IPS-18c (cell line): ENCODE data around the gene PSMD14.
"Not testable (repeated sequence)": the region's sequence is repeated elsewhere in the genome, so short reads cannot be mapped to it uniquely, and the experiment has no call there.

ENCODE experiments used
- H3K4me3 ChIP-seq: 2 replicates; pipeline ENCODE4 v1.7.0; 2013; ENCODE audit warnings: low read depth, mild to moderate bottlenecking, low read length, moderate library complexity; ENCODE audit not compliant: insufficient read depth
- H3K9me3 ChIP-seq: one replicate; pipeline ENCODE4 v1.6.1; 2013; ENCODE audit warnings: mild to moderate bottlenecking, low read length, moderate library complexity; ENCODE audit not compliant: control insufficient read depth, insufficient read depth

Gene PSMD14

GRCh38 chr2:161308178-161308955, at the start of gene PSMD14:
PSMD14 (plus strand) TSS chr2:161308425; CDS start chr2:161318826, 10,401 bp downstream.
- no peaks in the 10 kb centered on the region for H3K9me3 ChIP-seq
- peak within 1 kb of the TSS; percentile 91 for H3K4me3 ChIP-seq

- no peak overlapping the region for H3K4me3 ChIP-seq
Observed at GRCh38 chr2:161265874-161266273, 42.4 kb upstream of the PSMD14 start.

DNA sequence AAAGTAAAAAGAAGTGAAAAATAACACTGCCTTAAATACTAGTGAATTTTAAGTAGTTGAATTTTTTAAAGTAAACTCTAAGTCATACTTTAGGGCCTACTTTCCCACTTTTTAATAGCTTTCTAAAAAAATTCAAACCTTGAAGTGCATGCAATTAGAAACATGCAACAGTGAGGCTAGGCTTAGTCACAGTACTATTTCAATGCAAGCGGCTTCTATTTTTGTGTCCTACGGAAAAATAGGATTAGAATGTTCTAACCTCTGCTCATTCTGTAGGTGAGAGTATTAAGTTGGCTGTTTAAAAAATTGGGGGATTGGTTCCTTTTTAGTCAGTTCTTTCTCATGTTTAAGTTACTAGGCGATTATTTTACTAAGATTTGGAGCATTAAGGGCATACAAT, 39.1 kb upstream of the PSMD14 start:
- no peak overlapping the region for H3K4me3 ChIP-seq
- H3K9me3 ChIP-seq, result no peaks in the 10 kb centered on the region

More at GRCh38 chr2:161265874-161266273, 42.4 kb upstream of the PSMD14 start:
- H3K9me3 ChIP-seq, result no peaks in the 10 kb centered on the region

DNA sequence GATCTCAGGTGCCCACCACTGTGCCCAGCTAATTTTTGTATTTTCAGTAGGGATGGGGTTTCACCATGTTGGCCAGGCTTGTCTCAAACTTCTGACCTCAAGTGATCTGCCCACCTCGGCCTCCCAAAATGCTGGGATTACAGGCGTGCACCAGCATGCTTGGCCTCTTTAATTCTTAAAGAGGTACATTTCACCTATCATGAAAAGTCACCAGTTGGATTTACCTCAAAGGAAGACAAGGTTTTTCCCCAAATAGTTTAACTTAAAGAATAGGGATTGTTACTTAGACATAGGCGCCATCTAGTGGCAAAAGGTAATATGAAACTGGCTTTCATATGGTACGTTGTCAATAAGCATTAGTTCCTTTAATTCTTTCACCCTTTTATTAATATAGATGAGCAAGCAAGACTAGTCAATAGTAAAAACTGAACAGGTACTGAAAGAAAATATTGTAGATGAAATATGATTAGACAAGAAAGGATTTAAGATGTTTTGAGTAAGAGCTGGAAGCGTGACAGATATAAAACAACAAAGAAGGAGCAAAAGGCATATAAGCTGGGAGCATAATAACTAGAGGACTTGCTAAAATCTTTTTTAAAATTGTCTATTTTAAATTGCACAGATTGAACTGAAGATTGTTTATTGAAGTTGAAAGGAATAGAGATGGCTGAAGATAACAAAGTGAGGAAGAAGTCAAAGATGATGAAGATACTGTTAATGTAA, 35.0 kb upstream of the PSMD14 start:
- no peaks in the 10 kb centered on the region for H3K9me3 ChIP-seq
- H3K4me3 ChIP-seq, result no peak overlapping the region

DNA sequence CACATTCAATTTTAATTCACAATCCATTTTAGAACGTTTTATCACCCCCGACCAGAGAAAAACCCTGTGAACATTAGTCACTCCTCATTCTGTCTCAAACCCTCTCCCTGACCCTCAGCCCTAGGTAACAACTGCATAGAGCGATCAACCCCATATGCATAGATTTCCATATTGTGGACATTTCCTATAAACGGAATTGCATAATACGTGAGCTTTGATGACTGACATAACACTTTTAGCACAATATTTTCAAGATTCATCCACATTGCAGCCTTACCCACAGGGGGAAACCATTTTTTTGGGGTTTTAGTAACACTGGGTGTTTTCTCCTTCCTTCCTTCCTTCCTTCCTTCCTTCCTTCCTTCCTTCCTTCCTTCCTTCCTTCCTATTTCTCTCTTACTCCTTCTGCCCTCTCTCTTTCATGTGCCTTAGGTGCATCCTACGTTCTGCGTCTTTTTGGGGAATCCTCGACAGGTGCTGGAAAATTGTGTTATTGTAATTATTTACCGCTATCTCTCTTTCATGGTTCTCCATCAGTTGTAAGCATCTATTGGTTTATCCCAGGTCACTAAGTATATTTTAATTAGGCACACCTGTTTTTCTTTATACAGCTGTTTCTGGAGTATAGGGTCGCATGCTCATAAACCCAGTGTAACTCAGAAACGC, 29.5 kb upstream of the PSMD14 start:
- H3K9me3 ChIP-seq, result peaks cover 13% of the 10 kb centered on the region
- not testable (repeated sequence) for H3K4me3 ChIP-seq

GRCh38 chr2:161279230-161279815, 28.9 kb upstream of the PSMD14 start:
- H3K4me3 ChIP-seq, result not testable (repeated sequence)
- H3K9me3 ChIP-seq, result peaks cover 13% of the 10 kb centered on the region

GRCh38 chr2:161280906-161281323, 27.3 kb upstream of the PSMD14 start:
- peaks cover 13% of the 10 kb centered on the region for H3K9me3 ChIP-seq
- H3K4me3 ChIP-seq, result not testable (repeated sequence)

GRCh38 chr2:161281615-161282310, 26.5 kb upstream of the PSMD14 start:
- H3K9me3 ChIP-seq, result peaks cover 18% of the 10 kb centered on the region
- H3K4me3 ChIP-seq, result not testable (repeated sequence)

DNA sequence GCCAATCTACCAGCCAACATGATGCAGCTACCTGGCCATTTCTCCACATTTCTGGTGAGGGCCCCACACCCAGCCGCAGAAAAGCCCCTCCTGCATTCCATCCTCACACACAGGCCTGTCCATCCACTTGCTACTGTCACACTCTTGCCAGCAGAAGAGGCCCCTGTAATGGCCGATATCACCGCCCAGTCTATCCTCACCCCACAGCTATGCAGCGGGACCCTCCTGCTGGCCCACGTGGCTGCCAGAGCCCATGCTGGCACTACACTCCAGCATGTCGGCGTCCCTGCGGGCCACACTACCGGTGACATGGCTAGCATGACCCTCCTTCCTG, 25.9 kb upstream of the PSMD14 start:
- H3K9me3 ChIP-seq, result peaks cover 19% of the 10 kb centered on the region
- H3K4me3 ChIP-seq, result not testable (repeated sequence)

- Histone ChIP-seq H3K4me3 (no peak overlapping the region), H3K9me3 (peaks cover 18% of the 10 kb centered on the region)
Observed at GRCh38 chr2:161283926-161284325, 24.3 kb upstream of the PSMD14 start.

- H3K4me3 ChIP-seq, result no peak overlapping the region
Observed at GRCh38 chr2:161303535-161304050, 4.6 kb upstream of the PSMD14 start.

GRCh38 chr2:161306919-161307318, 1.3 kb upstream of the PSMD14 start:
- Histone ChIP-seq H3K4me3 (no peak overlapping the region), H3K9me3 (no peaks in the 10 kb centered on the region)

More at GRCh38 chr2:161303535-161304050, 4.6 kb upstream of the PSMD14 start:
- no peaks in the 10 kb centered on the region for H3K9me3 ChIP-seq

DNA sequence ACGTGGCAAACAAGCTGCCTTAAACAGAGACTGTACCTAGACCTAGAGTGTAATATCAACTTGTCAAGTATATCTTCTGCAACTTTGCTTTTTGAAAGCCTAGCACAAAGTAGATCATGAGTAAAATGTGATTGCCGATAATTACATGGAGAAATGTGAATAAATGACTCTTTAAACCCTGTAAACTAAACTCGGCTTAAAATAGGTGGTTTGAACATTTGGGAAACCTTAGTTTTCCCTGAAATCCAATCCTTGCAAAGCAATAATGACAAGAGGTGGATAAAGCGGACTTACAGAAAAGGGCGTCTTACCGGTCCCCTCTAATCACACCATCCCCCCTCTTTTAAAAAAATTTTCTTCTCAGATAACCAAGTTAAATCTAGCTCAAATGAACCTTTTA, 549 bp upstream of the PSMD14 start:
- H3K4me3 ChIP-seq, result peak overlapping the region; percentile 91

DNA sequence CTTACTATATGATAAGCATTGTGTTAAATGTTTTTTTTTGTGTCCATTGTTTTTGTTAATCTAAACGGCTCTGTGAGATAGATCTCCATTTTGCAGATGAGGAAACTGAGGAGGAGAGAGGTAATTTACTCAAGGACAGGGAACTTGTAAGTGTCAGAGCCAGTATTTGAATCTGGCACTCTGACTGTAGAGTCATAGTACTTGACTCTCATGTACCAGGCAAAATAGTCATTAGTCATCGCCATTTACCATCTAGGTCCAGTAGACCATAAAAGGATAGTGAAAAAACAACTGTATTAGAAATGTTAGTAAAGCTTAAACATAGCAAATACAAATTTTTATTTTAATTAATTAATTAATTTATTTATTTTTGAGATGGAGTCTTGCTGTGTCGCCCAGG, 4.8 kb downstream of the PSMD14 start:
- Histone ChIP-seq H3K4me3 (no peak overlapping the region), H3K9me3 (no peaks in the 10 kb centered on the region)

More for the DNA sequence above, 549 bp upstream of the PSMD14 start:
- H3K9me3 ChIP-seq, result no peaks in the 10 kb centered on the region

DNA sequence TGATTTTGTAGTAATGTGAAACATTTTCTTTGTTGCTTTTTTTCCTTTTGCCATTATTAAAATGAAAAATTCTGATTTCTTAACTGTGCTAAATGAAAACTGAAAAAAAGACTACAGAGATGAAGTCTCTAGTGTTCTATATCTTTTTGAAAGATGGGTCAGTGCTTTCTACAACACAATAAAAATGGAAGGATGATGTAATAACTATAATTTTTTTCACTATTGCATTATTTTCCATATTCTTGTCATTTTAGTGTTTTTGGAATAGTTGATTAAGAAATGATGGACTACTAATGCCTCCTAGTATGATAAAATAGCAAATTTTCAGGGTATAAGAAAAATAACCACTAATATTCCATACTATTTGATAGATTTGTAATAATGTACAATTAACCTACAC, 7.2 kb downstream of the PSMD14 start:
- H3K9me3 ChIP-seq, result no peaks in the 10 kb centered on the region
- no peak overlapping the region for H3K4me3 ChIP-seq

DNA sequence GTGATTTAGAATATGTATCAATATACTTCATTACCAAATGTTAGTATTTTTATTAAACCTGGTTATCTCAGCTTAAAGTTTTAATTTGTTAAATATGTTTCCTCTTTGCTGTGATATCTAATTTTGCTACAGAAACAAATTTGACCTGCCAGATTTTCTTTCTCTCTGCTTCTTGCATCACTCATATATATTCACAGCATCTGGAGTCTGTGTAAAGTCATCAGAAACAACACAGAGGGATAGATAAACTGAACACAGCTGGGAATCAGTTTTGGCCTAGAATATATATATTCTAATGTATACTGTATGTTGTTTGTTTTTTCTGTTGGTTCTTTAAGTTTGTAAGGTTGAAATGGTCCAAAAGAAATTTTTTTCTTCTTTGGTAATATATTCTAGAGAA, 8.5 kb downstream of the PSMD14 start:
- Histone ChIP-seq H3K4me3 (no peak overlapping the region), H3K9me3 (no peaks in the 10 kb centered on the region)
